ENCODE results near the gene FAM20C.

DNA sequence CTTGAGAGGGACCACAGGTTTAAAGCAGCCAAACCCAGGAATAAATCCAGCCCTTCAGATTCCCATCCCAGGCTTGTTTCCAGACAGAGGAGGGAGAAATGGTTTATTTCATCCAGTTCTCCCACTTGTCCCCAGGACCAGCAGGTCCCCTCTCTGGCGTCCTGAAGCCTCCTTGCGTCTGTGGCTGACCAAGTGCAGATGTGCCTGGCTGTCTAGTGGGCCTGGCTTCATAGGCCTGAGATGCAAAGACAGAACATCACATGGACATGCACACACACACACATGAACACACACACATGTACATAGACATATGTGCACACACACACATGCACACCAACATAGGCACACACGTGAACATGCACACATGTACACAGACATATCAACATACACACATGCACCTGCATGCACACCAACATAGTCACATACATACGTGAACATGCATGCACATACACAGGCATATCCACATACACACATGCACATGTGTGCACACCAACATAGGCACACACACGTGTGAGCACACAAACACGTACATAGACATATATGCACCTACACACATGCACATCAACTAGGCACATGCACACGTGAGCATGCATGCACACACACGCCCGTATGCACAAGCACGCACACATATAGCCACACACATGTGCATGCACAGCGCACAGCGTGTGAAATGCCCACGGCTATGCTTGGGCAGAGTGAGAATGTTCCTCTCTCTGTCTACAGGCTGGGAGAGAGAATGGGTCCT lies 108.3 kb downstream of the FAM20C start:
- no peak for TF ChIP-seq CTCF (conservative IDR thresholded peaks at IDR 0.05; ENCODE audit: low read depth, low read length)
- no peak for TF ChIP-seq EZH2 (IDR thresholded peaks at IDR 0.05; ENCODE audit: borderline replicate concordance, low read depth, low read length, poor library complexity, severe bottlenecking)

Data from A673 (cell line).